ENCODE results near the gene HLA-G.
"Not testable (repeated sequence)": the region's sequence is repeated elsewhere in the genome, so short reads cannot be mapped to it uniquely, and the experiment has no call there.

HLA-G gene

GRCh38 chr6:29827579-29828470, at the start of gene HLA-G:
Gene HLA-G (plus strand): TSS chr6:29827825. CDS start chr6:29827845, 20 bp downstream.
- no peak for DNase-seq

DNA sequence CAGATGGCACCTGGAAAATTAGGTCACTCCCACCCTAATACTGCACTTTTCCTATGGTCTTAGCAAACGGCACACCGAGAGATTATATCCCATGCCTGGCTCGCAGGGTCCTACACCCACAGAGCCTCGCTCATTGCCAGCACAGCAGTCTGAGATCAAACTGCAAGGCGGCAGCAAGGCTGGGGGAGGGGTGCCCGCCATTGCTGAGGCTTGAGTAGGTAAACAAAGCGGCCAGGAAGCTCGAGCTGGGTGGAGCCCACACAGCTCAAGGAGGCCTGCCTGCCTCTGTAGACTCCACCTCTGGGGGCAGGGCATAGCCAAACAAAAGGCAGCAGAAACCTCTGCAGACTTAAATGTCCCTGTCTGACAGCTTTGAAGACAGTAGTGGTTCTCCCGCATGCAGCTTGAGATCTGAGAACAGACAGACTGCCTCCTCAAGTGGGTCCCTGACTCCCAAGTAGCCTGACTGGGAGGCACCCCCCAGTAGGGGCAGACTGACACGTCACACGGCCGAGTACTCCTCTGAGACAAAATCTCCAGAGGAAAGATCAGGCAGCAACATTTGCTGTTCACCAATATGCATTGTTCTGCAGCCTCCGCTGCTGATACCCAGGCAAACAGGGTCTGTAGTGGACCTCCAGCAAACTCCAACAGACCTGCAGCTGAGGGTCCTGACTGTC, 47.5 kb upstream of the HLA-G start:
- not testable (repeated sequence) for DNase-seq

- DNase-seq, result no peak
Observed at GRCh38 chr6:29789176-29789575, 38.4 kb upstream of the HLA-G start.

GRCh38 chr6:29790626-29791025, 37.0 kb upstream of the HLA-G start:
- DNase-seq, result no peak

- no peak for DNase-seq
Observed at GRCh38 chr6:29791162-29791561, 36.5 kb upstream of the HLA-G start.

DNA sequence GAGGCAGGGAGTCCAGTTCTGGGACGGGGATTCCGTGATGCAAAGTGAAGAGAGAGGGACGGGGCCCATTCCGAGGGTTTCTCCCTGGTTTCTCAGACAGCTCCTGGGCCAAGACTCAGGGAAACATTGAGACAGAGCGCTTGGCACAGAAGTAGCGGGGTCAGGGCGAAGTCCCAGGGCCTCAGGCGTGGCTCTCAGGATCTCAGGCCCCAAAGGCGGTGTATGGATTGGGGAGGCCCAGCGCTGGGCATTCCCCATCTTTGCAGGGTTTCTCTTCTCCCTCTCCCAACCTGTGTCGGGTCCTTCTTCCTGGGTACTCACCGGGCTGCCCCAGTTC, 35.9 kb upstream of the HLA-G start:
- no peak for DNase-seq

DNA sequence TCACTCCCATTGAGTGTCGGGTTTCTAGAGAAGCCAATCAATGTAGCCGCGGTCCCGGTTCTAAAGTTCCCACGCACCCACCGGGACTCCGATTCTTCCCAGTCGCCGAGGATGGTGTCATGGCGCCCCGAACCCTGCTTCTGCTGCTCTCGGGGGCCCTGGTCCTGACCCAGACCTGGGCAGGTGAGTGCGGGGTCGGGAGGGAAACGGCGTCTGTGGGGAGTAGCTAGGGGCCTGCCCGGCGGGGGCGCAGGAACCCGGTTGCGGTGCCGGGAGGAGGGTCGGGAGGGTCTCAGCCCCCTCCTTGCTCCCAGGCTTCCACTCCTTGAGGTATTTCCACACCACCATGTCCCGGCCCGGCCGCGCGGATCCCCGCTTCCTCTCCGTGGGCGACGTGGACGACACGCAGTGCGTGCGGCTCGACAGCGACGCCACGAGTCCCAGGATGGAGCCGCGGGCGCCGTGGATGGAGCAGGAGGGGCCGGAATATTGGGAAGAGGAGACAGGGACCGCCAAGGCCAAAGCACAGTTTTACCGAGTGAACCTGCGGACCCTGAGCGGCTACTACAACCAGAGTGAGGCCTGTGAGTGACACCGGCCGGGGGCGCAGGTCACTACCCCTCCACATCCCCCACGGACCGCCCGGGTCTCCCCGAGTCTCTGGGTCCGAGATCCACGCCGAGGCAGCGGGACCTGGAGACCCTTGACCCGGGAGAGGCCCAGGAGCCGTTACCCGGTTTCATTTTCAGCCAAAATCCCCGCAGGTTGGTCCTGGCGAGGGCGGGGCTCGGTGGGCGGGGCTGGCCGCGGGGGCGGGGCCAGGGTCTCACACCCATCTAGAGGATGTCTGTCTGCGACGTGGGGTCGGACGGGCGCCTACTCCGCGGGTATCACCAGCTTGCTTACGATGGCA, 35.2 kb upstream of the HLA-G start:
- no peak for DNase-seq

- DNase-seq, result no peak
Observed at GRCh38 chr6:29793036-29793356, 34.6 kb upstream of the HLA-G start.

DNA sequence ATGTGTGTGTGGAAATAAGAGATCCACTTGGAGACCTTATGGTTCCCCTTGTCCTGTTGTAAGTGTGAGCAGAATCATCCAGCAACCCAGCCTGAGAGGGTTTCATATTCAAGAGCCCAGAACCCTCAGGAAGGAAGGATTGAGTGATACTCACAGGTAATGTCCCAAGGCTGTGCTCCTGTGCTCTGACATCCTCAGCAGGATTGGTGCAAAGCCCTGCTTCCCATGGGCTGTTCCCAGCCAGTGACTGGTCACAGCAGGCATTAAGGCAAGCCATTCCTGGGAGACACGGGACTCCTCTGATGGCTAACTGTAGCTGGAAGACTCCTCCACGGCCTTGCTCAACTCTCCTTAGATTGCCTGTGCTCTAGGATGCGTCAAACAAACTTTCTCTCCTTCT, 33.8 kb upstream of the HLA-G start:
- DNase-seq, result no peak

DNA sequence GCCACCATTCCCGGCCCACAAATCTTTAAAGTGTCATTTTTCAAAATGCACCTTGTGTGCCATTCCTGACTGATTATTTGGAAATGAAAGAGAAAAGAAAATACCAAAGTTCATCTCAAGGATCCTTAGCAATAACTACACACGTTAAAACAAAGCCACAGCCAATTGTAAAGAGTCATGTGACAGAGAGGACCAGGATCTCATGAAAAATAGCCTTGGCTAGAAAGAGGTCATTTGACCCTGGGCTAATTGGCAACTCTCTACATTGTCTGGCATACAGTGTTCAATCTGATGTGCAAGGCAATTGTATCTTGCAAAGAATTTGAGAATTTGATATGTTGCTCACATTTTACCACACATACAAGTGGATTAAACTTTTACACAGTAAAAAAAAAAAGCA, 31.6 kb upstream of the HLA-G start:
- DNase-seq, result no peak

DNA sequence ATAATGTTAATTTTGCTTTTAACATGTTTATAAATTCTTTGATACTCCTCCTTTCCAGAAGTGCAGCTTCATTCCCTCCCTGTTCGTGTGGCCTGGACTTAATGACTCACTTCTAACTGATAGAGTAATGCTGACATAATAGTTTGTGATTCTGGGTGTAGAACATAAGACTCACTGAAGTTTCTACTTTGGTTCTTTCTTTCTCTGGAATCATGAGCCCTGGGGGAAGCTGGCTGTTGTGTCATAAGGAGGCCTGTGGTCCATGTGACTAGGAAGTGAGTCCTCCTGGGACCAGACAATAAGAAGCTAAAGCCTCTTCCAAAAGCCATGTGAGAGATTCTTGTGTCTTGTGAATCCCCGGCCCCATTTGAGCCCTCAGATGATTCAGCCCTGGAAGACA, 30.5 kb upstream of the HLA-G start:
- DNase-seq, result no peak

- no peak for DNase-seq
Observed at GRCh38 chr6:29797966-29798365, 29.7 kb upstream of the HLA-G start.

GRCh38 chr6:29800254-29800653, 27.4 kb upstream of the HLA-G start:
- no peak for DNase-seq

DNA sequence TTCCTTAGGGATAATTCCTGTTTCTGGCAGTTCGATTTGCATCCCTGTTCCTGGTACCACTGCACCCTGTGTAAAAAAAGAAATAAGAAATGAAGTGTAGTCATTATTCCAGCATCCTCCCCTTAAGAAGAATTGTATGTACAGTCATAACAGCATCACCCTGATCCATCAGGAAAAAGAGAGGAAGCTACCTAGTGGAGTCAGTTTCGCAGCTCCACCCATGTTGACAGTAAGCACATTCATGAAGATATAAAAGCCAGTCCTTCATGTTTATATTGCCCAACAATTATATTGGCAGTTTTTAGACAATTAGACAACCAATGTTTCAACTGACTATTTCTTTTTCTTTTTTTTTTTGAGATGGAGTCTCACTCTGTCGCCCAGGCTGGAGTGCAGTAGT, 21.2 kb upstream of the HLA-G start:
- DNase-seq, result no peak

DNA sequence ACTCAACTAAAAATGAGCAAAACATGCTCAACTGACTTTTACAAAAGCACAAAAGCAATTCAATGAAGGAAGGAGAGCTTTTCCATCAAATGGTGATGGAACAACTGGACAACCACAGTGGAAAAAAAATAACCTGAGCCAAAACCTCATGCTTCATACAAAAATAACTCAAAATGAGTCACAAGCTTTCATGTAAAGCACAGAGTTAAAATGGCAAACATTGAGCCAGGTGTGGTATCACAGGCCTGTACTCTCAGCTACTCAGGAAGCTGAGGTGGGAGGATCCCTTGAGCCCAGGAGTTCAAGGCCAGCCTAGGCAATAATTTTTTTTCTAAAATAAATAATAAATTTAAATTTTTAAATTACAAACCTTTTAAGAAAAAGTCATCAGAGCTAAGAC, 18.4 kb upstream of the HLA-G start:
- DNase-seq, result no peak

DNA sequence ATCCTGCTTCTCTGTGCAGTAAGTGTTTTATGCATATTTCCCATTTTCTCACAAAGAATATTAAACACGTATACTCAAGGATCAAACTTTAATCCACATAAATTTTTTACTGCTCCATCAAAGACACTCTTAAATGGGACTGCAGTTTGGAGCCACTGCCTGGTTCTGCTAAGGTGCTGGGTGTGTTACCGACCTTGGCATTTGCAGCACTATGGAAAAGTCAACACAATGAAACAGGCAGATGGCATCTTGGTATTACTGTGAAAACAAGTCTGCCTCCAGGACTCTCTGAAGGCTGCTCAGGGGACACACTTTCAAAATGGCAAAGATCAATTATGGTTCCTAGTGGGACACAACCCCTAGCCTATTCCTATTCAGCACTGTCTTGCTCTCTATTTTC, 17.3 kb upstream of the HLA-G start:
- no peak for DNase-seq

- no peak for DNase-seq
Observed at GRCh38 chr6:29811377-29811776, 16.2 kb upstream of the HLA-G start.

GRCh38 chr6:29813066-29813465, 14.6 kb upstream of the HLA-G start:
- DNase-seq, result no peak

GRCh38 chr6:29813809-29814208, 13.8 kb upstream of the HLA-G start:
- no peak for DNase-seq

- no peak for DNase-seq
Observed at GRCh38 chr6:29814379-29815117, 13.1 kb upstream of the HLA-G start.

DNA sequence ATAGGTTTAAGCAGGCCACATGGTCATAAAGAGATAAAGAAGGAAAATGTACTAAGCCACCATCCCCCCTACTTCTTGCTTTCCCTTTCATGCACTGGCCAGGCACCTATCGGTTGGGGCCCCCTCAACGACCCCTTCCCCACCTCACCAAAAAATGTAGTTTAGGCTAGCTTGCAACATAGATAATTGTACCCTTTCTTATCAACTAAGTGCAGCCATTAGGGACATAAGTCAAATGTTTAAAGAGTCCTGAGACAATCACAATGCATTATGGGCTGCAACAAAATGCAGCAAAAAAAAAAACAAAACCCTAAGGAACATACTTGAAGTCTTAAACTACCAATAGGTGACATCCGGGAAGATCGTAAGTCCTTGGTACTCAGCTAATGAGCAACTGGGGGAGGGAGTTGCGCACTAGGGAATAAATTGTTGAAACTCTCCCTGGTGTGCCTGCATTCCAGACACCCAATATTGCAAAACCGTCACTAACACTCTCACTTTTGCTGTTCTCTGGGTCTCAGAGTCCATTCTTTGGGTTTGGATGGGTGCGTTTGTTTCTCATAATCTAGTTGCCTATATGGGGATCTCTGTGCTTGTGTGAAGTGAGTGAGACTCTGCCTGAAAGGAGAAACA, 12.4 kb upstream of the HLA-G start:
- DNase-seq, result no peak

DNA sequence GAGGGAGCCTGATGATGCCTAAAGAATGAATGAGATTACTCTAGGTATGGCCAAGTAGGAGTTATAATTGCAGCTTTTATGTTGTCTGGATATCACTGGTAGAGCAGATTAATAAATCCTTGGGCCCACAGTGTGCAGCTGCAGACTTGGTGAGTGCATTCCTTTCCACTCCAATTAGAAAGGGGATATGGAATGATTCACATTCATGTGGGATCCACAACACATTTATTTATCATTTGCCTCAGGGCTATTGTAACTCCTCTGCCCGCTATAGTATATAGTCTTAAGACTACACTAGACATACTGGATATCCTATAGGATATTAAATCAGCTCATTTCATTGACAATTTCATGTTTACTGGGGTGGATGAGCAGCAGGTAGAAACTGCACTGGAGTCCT, 11.6 kb upstream of the HLA-G start:
- DNase-seq, result no peak
